NCI-H82 (cell line): ENCODE measurements around the gene SAMMSON.

Experiments
- DNase-seq: peaks from one replicate; lab custom pipeline; 2025; lab: John Stamatoyannopoulos, UW

Gene SAMMSON

GRCh38 chr3:69999140-70000027 is at the start of gene SAMMSON:
Gene SAMMSON, plus strand, starts transcription at chr3:69999733.
- no peak for DNase-seq

DNA sequence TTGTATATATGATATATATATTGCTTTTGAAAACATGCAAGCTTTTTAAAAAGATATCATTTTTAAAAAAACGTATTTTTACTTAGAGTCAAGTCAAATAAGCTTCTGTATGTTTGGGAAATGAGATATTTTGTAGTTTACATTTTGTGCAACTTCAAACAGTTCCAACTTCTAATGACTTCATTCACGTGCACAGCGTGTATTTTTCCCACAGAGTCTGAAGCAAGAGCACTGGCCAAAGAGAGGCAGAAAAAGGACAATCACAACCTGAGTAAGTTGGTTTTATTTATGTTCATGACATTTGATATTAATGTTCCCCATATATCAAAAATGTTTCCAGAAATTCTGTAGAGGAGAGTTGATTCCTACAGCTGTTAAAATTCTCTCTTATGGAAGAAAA is 47.9 kb upstream of the SAMMSON start:
- DNase-seq: no peak

DNA sequence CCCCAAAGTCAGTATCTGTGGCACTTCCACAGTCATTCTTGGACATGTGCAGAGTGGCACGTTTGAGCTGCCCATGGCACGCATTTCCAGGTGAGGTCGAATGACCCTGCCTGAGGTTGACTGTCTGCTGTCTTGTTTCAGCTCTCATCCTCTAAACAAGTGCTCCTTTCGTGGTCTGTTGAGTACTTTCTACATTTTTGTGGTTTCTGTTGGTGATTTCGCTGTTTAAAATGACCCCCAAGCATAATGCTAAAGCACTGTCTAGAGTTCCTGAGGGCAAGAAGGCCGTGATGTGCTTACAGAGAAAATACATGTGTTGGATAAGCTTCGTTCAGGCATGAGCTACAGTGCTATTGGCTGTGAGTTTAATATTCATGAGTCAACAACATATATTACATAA is 40.0 kb upstream of the SAMMSON start:
- no peak for DNase-seq

DNA sequence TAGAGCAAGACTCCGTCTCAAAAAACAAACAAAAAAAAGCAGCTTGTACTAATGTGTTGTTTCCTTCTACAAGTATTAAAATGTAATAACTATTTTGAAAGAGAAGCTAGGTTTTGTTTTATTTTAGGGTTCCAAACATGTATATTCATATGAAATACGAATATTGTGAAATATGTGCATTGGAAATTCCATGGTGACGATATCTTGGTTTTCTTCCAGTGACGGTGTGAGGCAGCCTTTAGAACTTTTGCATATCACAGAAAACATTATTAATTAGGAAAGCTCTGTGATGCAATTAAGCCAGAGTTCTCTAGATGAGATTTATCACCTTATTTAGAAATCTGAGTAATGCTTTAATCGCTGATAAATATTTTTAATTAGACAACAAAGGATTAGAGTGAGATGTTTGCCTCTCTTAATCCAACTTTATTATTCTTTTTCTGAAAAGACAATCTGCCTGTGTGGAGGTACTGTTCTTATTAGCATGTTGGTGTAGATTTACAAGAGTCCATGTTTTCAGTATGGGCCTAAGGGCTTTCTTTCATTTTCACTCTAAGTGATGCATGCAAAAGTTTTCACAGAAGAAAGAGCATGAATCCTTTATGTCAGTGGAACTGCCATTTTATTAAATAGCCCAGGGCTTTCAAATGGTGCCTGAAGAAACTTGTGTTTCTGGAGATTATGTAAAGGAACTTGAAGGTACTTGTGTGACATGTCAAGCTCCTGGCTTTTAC is 37.7 kb upstream of the SAMMSON start:
- no peak for DNase-seq

GRCh38 chr3:69963643-69964042 is 35.9 kb upstream of the SAMMSON start:
- DNase-seq: no peak

DNA sequence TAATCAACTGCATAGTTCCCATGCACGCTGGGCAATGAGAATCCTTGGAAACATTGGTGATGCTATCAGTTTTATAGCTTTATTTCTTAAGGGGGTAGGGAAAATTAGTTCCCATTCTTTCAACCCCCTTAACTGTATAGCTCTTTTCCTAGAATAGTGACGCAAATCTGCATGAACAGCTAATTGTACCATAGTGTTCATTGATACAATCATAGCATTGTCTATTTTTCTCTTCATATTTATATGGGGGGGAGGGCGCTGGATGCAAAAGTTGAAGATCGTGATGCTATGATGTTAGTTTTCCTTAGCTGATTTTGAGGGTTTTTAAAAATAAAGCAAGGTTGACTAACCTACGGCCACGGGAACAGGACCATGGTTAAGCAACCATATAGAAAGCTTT is 32.4 kb upstream of the SAMMSON start:
- DNase-seq: no peak

- no peak for DNase-seq
These were observed 28.7 kb upstream of the SAMMSON start for GRCh38 chr3:69970827-69971226.

DNA sequence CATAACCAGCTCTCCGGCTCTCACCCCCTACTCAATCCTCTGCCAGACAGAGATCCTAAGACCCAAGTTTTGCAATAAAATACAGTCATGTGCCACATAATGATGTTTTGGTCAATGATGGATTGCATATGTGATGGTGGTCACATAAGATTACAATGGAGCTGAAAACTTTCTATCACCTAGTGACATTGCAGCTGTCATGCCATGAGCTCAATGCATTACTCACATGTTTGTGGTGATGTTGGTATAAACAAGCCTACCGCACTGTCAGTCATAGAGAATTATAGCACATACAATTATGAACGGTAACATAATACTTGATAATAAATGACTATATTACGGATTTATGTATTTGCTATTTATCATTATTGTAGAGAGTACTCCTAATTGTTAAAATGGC is 26.9 kb upstream of the SAMMSON start:
- no peak for DNase-seq

GRCh38 chr3:69976021-69976420 is 23.5 kb upstream of the SAMMSON start:
- no peak for DNase-seq

DNA sequence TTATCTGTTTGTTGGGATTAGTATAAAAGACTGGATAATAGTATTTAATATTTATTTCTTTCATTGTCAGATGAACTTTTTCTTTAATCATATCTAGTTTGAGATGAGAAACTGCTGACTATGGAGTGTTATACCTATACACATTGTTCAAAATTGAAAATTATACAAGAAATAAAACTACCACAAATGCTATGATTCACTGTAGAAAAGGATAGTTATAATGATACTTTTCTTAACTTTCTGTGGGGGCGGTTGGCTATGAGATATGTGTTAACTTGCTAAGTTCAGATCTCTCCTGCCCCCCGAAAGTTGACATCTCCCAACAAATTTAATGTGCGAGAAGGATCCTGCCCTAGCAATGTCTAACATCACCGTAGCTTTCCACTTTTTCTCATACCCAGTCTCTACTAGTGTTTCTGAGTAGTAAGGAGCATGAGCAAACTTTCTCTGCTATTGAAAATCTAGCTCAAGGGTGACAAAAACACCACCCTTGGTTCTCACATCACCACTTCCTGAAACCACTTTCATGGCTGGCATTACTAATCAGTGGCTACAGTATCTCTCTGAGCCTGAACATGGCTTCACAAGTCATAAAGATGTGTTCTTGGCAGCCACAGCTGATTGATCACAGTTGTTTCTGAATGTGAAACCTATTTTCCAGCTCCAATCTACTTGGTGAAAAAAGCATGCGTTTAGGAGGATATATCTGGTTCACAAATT is 15.8 kb upstream of the SAMMSON start:
- no peak for DNase-seq

DNA sequence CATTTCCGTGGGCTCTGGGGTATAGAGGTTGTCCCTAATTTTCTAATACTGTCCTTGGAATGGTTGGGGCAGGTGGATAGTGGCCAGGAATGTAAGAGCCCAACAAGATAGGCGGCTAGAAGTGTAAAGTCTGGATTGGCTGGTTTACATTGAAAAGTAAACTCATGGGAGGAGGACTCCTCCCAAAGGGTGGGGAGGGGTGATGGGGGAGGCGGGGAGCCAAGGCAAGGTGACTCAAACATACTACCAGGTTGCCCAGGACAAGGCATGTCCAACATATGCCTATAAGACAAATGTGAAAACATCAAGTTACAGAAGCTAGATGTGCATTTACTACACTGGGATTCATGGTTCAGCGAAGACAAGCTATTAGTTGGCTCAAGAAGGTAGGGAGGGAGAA is 14.3 kb upstream of the SAMMSON start:
- DNase-seq: no peak

GRCh38 chr3:69986419-69986818 is 13.1 kb upstream of the SAMMSON start:
- no peak for DNase-seq

DNA sequence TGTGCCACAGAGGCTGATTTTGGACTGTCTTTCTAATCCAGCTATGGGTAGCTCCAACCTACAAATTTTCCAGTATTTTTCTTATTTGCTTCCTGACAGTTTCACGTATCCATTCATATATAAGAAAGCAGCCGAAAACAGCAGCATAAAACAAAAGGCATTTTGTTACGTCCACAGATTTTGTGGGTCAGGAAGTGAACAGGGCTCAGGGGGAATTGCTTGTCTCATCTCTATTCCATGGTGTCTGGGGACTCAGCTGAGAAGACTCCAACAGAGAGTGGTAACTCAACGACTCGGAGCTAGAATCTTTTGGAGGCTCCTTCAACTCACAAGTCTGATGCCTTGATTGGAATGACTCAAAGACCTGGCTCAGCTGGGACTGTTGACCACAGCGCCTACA is 11.7 kb upstream of the SAMMSON start:
- no peak for DNase-seq

- DNase-seq: no peak
These were observed 5.8 kb upstream of the SAMMSON start for GRCh38 chr3:69993757-69994156.

DNA sequence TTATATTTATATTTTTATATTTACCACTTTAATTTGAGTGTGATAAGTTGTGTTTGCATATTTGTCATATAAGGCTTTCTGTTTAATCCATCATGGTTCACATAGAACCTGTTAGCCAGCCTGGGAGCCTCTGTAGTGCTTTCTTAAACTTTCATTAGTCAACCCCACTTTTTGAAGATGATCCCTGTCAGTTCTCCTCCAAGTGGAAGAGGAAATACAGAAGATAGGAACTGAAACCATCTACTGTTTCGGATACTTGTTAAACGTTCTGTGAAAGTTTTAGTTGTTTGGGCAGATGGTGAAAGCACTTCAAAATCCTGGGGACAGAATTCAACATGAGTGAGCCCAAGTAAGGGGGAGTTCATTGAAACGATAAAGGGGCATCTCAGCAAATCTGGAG is 4.6 kb upstream of the SAMMSON start:
- no peak for DNase-seq

- DNase-seq: peak; percentile 19
These were observed 1.8 kb upstream of the SAMMSON start for GRCh38 chr3:69997631-69998307.

GRCh38 chr3:69998759-69999139 is 784 bp upstream of the SAMMSON start:
- no peak for DNase-seq

DNA sequence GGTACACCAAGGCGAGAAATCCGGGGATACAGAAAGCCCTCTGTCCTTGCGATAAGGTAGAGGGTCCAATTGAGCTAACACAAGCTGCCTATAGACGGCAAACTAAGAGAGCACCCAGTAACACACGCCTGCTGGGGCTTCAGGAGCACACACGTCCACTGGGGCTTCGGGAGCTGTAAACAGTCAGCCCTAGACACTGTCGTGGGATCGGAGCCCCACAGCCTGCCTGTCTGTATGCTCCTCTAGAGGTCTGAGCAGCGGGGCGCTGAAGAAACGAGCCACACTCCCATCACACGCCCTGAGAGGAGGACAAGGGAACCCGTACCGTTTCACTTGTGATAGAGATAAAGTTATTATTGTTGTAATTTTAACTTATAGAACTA is 486 bp downstream of the SAMMSON start:
- DNase-seq: no peak

GRCh38 chr3:70000563-70001081 is 1.1 kb downstream of the SAMMSON start:
- no peak for DNase-seq

- no peak for DNase-seq
These were observed 3.6 kb downstream of the SAMMSON start for GRCh38 chr3:70003119-70003518.

DNA sequence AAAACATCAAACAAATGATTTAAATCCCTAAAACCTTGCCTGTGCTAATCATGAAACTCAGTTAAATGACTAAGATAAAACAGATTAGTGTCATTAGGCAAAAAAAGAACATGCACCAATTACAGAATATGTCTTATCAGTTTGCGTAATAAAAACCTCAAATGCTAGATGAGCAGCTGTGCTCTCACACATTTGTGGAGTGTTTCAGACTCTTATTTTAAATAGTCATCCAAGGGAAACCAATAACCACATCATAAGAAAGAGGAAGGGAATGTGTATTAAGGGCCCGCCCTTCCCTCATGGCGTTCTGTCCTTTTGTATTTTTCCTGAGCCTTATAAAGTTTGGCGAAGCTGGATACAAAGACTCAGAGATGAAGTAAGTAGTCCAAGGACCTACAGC is 6.6 kb downstream of the SAMMSON start:
- no peak for DNase-seq

DNA sequence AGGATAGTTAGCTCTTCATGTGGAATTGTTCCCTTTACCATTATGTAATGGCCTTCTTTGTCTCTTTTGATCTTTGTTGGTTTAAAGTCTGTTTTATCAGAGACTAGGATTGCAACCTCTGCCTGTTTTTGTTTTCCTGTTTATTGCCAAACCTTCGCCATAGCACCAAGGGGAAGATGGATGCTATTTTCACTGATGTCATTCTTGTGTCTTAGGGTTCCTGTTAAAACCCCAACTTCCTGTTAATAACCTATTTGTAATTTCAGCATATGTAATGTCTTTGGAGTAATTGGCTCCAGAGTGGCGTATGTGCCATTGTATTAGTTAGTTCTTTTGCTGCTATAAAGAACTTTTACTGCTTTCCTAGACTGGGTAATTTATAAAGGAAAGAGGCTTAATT is 10.8 kb downstream of the SAMMSON start:
- DNase-seq: no peak
